ENCODE measurements around the gene HAUS3.

HAUS3 gene

GRCh38 chr4:2274320-2275043 is 32.6 kb upstream of the HAUS3 start:
- Histone ChIP-seq H3K27me3 (ENCODE audit: control insufficient read depth in 1 of 2, insufficient read depth in 2 of 2, low read length in 2 of 2) (no peaks in the 10 kb centered on the region), H3K4me3 (ENCODE audit: low read length in 2 of 2) (no peak overlapping the region), H3K9ac (ENCODE audit: low read length in 2 of 2) (no peak overlapping the region), H3K9me3 (ENCODE audit: control insufficient read depth in 2 of 2, low read length in 2 of 2) (no peaks in the 10 kb centered on the region), H3K36me3 (ENCODE audit: control insufficient read depth in 2 of 2, insufficient read depth in 2 of 2, low read length in 2 of 2) (peaks cover 0 to 2% of the 10 kb centered on the region in 2 donors), H3K4me1 (ENCODE audit: control insufficient read depth, insufficient read depth, low read length) (no peaks in the 10 kb centered on the region), H3K27ac (ENCODE audit: low read length) (no peak overlapping the region)

- H3K4me1 ChIP-seq (ENCODE audit: control insufficient read depth, insufficient read depth, low read length) = no peaks in the 10 kb centered on the region
- no peak overlapping the region for H3K4me3 ChIP-seq (ENCODE audit: low read length in 2 of 2)
- peaks cover 0 to 2% of the 10 kb centered on the region in 2 donors for H3K36me3 ChIP-seq (ENCODE audit: control insufficient read depth in 2 of 2, insufficient read depth in 2 of 2, low read length in 2 of 2)
- no peak overlapping the region for H3K9ac ChIP-seq (ENCODE audit: low read length in 2 of 2)
- no peaks in the 10 kb centered on the region for H3K9me3 ChIP-seq (ENCODE audit: control insufficient read depth in 2 of 2, low read length in 2 of 2)
- H3K27me3 ChIP-seq (ENCODE audit: control insufficient read depth in 1 of 2, insufficient read depth in 2 of 2, low read length in 2 of 2) = no peaks in the 10 kb centered on the region
- no peak overlapping the region for H3K27ac ChIP-seq (ENCODE audit: low read length)
Observed at GRCh38 chr4:2273657-2274319, 31.9 kb upstream of the HAUS3 start.

DNA sequence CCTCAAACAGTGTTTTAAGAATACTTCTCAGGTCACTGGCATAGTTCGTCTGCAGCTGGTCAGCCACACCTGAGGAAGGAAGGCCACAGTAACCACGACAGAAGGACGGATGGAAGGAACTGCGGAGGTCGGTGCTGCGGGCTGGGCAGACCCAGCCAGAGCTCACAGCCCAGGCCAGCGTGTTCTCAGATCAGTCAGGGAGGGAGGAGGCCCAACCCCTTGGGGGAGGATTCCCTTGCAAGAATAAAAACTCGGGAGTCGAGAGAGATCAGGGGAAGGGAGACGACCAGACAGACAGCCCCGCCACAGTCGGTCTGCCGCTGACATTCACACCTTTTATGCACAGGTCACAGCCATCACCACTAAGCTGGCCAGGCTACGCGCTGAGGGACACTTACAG is 31.3 kb upstream of the HAUS3 start:
- Histone ChIP-seq H3K9ac (ENCODE audit: low read length in 2 of 2) (no peak overlapping the region), H3K4me1 (ENCODE audit: control insufficient read depth, insufficient read depth, low read length) (no peaks in the 10 kb centered on the region), H3K27me3 (ENCODE audit: control insufficient read depth in 1 of 2, insufficient read depth in 2 of 2, low read length in 2 of 2) (no peaks in the 10 kb centered on the region), H3K4me3 (ENCODE audit: low read length in 2 of 2) (no peak overlapping the region), H3K9me3 (ENCODE audit: control insufficient read depth in 2 of 2, low read length in 2 of 2) (no peaks in the 10 kb centered on the region), H3K27ac (ENCODE audit: low read length) (no peak overlapping the region), H3K36me3 (ENCODE audit: control insufficient read depth in 2 of 2, insufficient read depth in 2 of 2, low read length in 2 of 2) (peaks cover 0 to 2% of the 10 kb centered on the region in 2 donors)

DNA sequence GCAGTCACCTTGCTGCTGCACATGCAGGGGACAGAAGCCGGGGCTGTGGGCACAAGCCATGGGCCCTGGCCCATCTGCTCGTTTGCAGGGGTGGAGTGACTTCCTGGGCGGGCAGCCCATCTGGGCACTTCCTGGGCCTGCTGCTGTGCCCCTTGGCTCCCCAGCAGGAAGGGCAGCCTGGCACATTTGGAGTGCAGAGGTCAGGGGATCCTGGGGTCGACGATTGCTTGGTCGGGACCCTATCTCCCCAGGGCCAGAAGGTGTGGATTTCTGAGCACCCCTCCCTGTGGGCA is 30.9 kb upstream of the HAUS3 start:
- peaks cover 0 to 2% of the 10 kb centered on the region in 2 donors for H3K36me3 ChIP-seq (ENCODE audit: control insufficient read depth in 2 of 2, insufficient read depth in 2 of 2, low read length in 2 of 2)
- no peaks in the 10 kb centered on the region for H3K27me3 ChIP-seq (ENCODE audit: control insufficient read depth in 1 of 2, insufficient read depth in 2 of 2, low read length in 2 of 2)
- H3K27ac ChIP-seq (ENCODE audit: low read length) = no peak overlapping the region
- H3K4me1 ChIP-seq (ENCODE audit: control insufficient read depth, insufficient read depth, low read length) = no peaks in the 10 kb centered on the region
- no peak overlapping the region for H3K9ac ChIP-seq (ENCODE audit: low read length in 2 of 2)
- no peak overlapping the region for H3K4me3 ChIP-seq (ENCODE audit: low read length in 2 of 2)
- H3K9me3 ChIP-seq (ENCODE audit: control insufficient read depth in 2 of 2, low read length in 2 of 2) = no peaks in the 10 kb centered on the region

- no peaks in the 10 kb centered on the region for H3K27me3 ChIP-seq (ENCODE audit: control insufficient read depth in 1 of 2, insufficient read depth in 2 of 2, low read length in 2 of 2)
- no peak overlapping the region for H3K4me3 ChIP-seq (ENCODE audit: low read length in 2 of 2)
- H3K4me1 ChIP-seq (ENCODE audit: control insufficient read depth, insufficient read depth, low read length) = peaks cover 1% of the 10 kb centered on the region
- no peak overlapping the region for H3K9ac ChIP-seq (ENCODE audit: low read length in 2 of 2)
- H3K9me3 ChIP-seq (ENCODE audit: control insufficient read depth in 2 of 2, low read length in 2 of 2) = no peaks in the 10 kb centered on the region
- H3K27ac ChIP-seq (ENCODE audit: low read length) = no peak overlapping the region
- H3K36me3 ChIP-seq (ENCODE audit: control insufficient read depth in 2 of 2, insufficient read depth in 2 of 2, low read length in 2 of 2) = peaks cover 0 to 2% of the 10 kb centered on the region in 2 donors
Observed at GRCh38 chr4:2272026-2272827, 30.3 kb upstream of the HAUS3 start.

- peaks cover 9% of the 10 kb centered on the region for H3K4me1 ChIP-seq (ENCODE audit: control insufficient read depth, insufficient read depth, low read length)
- H3K36me3 ChIP-seq (ENCODE audit: control insufficient read depth in 2 of 2, insufficient read depth in 2 of 2, low read length in 2 of 2) = peaks cover 0 to 2% of the 10 kb centered on the region in 2 donors
- H3K27ac ChIP-seq (ENCODE audit: low read length) = no peak overlapping the region
- no peak overlapping the region for H3K4me3 ChIP-seq (ENCODE audit: low read length in 2 of 2)
- H3K27me3 ChIP-seq (ENCODE audit: control insufficient read depth in 1 of 2, insufficient read depth in 2 of 2, low read length in 2 of 2) = no peaks in the 10 kb centered on the region
- no peak overlapping the region for H3K9ac ChIP-seq (ENCODE audit: low read length in 2 of 2)
- H3K9me3 ChIP-seq (ENCODE audit: control insufficient read depth in 2 of 2, low read length in 2 of 2) = no peaks in the 10 kb centered on the region
Observed at GRCh38 chr4:2271279-2272025, 29.5 kb upstream of the HAUS3 start.

- no peak overlapping the region for H3K4me3 ChIP-seq (ENCODE audit: low read length in 2 of 2)
- H3K36me3 ChIP-seq (ENCODE audit: control insufficient read depth in 2 of 2, insufficient read depth in 2 of 2, low read length in 2 of 2) = peaks cover 0 to 2% of the 10 kb centered on the region in 2 donors
- no peaks in the 10 kb centered on the region for H3K27me3 ChIP-seq (ENCODE audit: control insufficient read depth in 1 of 2, insufficient read depth in 2 of 2, low read length in 2 of 2)
- no peak overlapping the region for H3K9ac ChIP-seq (ENCODE audit: low read length in 2 of 2)
- H3K27ac ChIP-seq (ENCODE audit: low read length) = no peak overlapping the region
- peaks cover 16% of the 10 kb centered on the region for H3K4me1 ChIP-seq (ENCODE audit: control insufficient read depth, insufficient read depth, low read length)
- no peaks in the 10 kb centered on the region for H3K9me3 ChIP-seq (ENCODE audit: control insufficient read depth in 2 of 2, low read length in 2 of 2)
Observed at GRCh38 chr4:2270341-2271165, 28.6 kb upstream of the HAUS3 start.

- Histone ChIP-seq H3K9me3 (ENCODE audit: control insufficient read depth in 2 of 2, low read length in 2 of 2) (no peaks in the 10 kb centered on the region), H3K9ac (ENCODE audit: low read length in 2 of 2) (no peak overlapping the region), H3K4me1 (ENCODE audit: control insufficient read depth, insufficient read depth, low read length) (peaks cover 23% of the 10 kb centered on the region), H3K4me3 (ENCODE audit: low read length in 2 of 2) (no peak overlapping the region), H3K36me3 (ENCODE audit: control insufficient read depth in 2 of 2, insufficient read depth in 2 of 2, low read length in 2 of 2) (peaks cover 0 to 2% of the 10 kb centered on the region in 2 donors), H3K27me3 (ENCODE audit: control insufficient read depth in 1 of 2, insufficient read depth in 2 of 2, low read length in 2 of 2) (no peaks in the 10 kb centered on the region), H3K27ac (ENCODE audit: low read length) (no peak overlapping the region)
Observed at GRCh38 chr4:2269618-2270163, 27.8 kb upstream of the HAUS3 start.

DNA sequence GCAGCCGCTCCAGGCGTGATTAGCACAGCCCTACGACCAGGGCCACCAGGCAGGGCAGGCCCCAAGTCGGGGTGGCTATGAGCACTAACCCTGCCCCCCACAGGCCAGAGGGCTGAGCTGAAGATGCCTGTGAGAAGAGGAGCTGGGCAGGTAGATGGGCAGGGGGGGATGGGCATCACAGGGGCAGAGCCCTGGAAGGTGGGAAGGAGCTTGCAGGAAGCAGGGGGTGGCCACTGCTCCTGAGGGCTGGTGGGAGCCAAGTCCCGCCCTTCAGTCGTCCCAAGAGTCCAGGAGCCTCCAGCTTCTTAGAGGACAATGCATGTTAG is 27.2 kb upstream of the HAUS3 start:
- no peak overlapping the region for H3K27ac ChIP-seq (ENCODE audit: low read length)
- peaks cover 26% of the 10 kb centered on the region for H3K4me1 ChIP-seq (ENCODE audit: control insufficient read depth, insufficient read depth, low read length)
- no peak overlapping the region for H3K9ac ChIP-seq (ENCODE audit: low read length in 2 of 2)
- peaks cover 0 to 2% of the 10 kb centered on the region in 2 donors for H3K36me3 ChIP-seq (ENCODE audit: control insufficient read depth in 2 of 2, insufficient read depth in 2 of 2, low read length in 2 of 2)
- no peak overlapping the region for H3K4me3 ChIP-seq (ENCODE audit: low read length in 2 of 2)
- H3K27me3 ChIP-seq (ENCODE audit: control insufficient read depth in 1 of 2, insufficient read depth in 2 of 2, low read length in 2 of 2) = no peaks in the 10 kb centered on the region
- H3K9me3 ChIP-seq (ENCODE audit: control insufficient read depth in 2 of 2, low read length in 2 of 2) = no peaks in the 10 kb centered on the region
